HEK293T (cell line): ENCODE measurements around the gene ATF3.

Source experiments
- CTCF ChIA-PET: fragments of 350-600 bp; formaldehyde crosslinking; extraction: SDS; loops from one replicate; lab custom pipeline; 2021; ENCODE audit warnings: antibody characterized with exemption, inconsistent platforms; lab: Yijun Ruan, JAX
- POLR2A ChIA-PET: fragments of 350-600 bp; formaldehyde crosslinking; extraction: SDS; loops from one replicate; lab custom pipeline; 2020; ENCODE audit warnings: antibody characterized with exemption, inconsistent platforms; lab: Yijun Ruan, JAX
- DNase-seq: peaks from one replicate; pipeline ENCODE4 v3.0.0; 2012; ENCODE audit warnings: mixed read lengths; ENCODE audit errors: extremely low spot score
- ARNT ChIP-seq: fragments of 450-650 bp; IDR thresholded peaks from 2 replicates; pipeline ENCODE4 v1.6.1; 2017; ENCODE audit warnings: mild to moderate bottlenecking
- BHLHE40 ChIP-seq: fragments of 450-650 bp; IDR thresholded peaks from 2 replicates; pipeline ENCODE4 v1.6.1; 2016; ENCODE audit warnings: mild to moderate bottlenecking, moderate library complexity, borderline replicate concordance
- CTBP1 ChIP-seq: fragments of 450-650 bp; IDR thresholded peaks from 2 replicates; pipeline ENCODE4 v1.6.1; 2016; ENCODE audit warnings: borderline replicate concordance
- ELF4 ChIP-seq: fragments of 450-650 bp; IDR thresholded peaks from 2 replicates; pipeline ENCODE4 v1.6.1; 2017; ENCODE audit warnings: antibody characterized with exemption
- FOXA1 ChIP-seq: fragments of 450-650 bp; IDR thresholded peaks from 2 replicates; pipeline ENCODE4 v1.6.1; 2016; ENCODE audit warnings: mild to moderate bottlenecking
- FOXK2 ChIP-seq: fragments of 450-650 bp; IDR thresholded peaks from 2 replicates; pipeline ENCODE4 v1.6.1; 2016; ENCODE audit warnings: mild to moderate bottlenecking
- FOXM1 ChIP-seq: fragments of 450-650 bp; IDR thresholded peaks from 2 replicates; pipeline ENCODE4 v1.6.1; 2017; ENCODE audit warnings: mild to moderate bottlenecking, borderline replicate concordance
- HDGF ChIP-seq: fragments of 450-650 bp; IDR thresholded peaks from 2 replicates; pipeline ENCODE4 v1.6.1; 2017; ENCODE audit warnings: antibody characterized with exemption, borderline replicate concordance
- L3MBTL2 ChIP-seq: fragments of 450-650 bp; conservative IDR thresholded peaks from 2 replicates; pipeline ENCODE4 v1.6.1; 2016; ENCODE audit warnings: mild to moderate bottlenecking
- LEF1 ChIP-seq: fragments of 450-650 bp; IDR thresholded peaks from 2 replicates; pipeline ENCODE4 v1.6.1; 2017; ENCODE audit warnings: mild to moderate bottlenecking, borderline replicate concordance
- NFRKB ChIP-seq: fragments of 450-650 bp; IDR thresholded peaks from 2 replicates; pipeline ENCODE4 v1.6.1; 2016; ENCODE audit warnings: mild to moderate bottlenecking, moderate library complexity
- SP1 ChIP-seq: fragments of 450-650 bp; IDR thresholded peaks from 2 replicates; pipeline ENCODE4 v1.6.1; 2017
- SUZ12 ChIP-seq: fragments of 450-650 bp; IDR thresholded peaks from 2 replicates; pipeline ENCODE4 v1.6.1; 2016; ENCODE audit warnings: mild to moderate bottlenecking
- TARDBP ChIP-seq: fragments of 450-650 bp; IDR thresholded peaks from 2 replicates; pipeline ENCODE4 v1.6.1; 2016
- ZNF384 ChIP-seq: fragments of 450-650 bp; IDR thresholded peaks from 2 replicates; pipeline ENCODE4 v1.6.1; 2016
- TF ChIP-seq, protein P1 (sequence below): fragments of 450-650 bp; IDR thresholded peaks from 2 replicates; pipeline ENCODE4 v1.6.1; 2016

The ATF3 gene

GRCh38 chr1:212595787-212596714 is 12.5 kb upstream of the ATF3 start:
- no peak for TF ChIP-seq ELF4
- TF ChIP-seq FOXM1, result no peak
- no peak for TF ChIP-seq HDGF
- no peak for TF ChIP-seq BHLHE40
- no peak for TF ChIP-seq SUZ12
- TF ChIP-seq LEF1, result no peak
- TF ChIP-seq ZNF384, result no peak
- TF ChIP-seq SP1, result no peak
- TF ChIP-seq NFRKB, result no peak
- no peak for TF ChIP-seq L3MBTL2
- peak; percentile 64; the same call in 1 of the 2 replicates for TF ChIP-seq CTBP1
- TF ChIP-seq ARNT, result peak; percentile 69; the same call in 1 of the 2 replicates
- CTCF ChIA-PET, result interaction anchor here (0.9 to 1.6 kb wide), 3 partner anchors 7 to 119 kb away, joined by 4 to 7 read pairs (median 4); no protein-coding TSS in a partner anchor

DNA sequence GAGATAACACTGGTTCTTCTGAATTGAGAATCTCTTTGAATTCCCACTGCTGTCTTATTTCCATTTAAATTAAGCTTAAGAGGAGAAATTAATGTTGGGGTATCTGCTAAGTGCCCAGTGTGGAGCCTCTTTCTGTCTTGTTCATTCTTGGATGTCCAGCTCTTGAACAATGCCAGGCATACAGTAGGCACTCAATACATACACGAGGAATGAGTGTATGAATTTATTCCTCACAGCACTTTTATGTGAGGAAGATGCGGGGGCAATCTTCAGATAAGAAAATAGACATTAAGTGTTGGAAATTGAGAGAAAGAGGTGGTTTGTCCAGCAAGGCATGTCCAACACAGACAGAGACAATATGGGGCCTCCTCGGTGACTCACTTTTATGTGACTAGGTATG is 11.8 kb upstream of the ATF3 start:
- ChIA-PET POLR2A (interaction anchor here (1.0 to 2.1 kb wide), 8 partner anchors 10 to 195 kb away, joined by 3 to 39 read pairs (median 4); partner anchors contain the start of genes ATF3, NSL1 and TATDN3), CTCF (interaction anchor here (0.9 to 1.6 kb wide), 4 partner anchors 8 to 120 kb away, joined by 4 to 7 read pairs (median 4); no protein-coding TSS in a partner anchor)
- TF ChIP-seq, protein P1, sequence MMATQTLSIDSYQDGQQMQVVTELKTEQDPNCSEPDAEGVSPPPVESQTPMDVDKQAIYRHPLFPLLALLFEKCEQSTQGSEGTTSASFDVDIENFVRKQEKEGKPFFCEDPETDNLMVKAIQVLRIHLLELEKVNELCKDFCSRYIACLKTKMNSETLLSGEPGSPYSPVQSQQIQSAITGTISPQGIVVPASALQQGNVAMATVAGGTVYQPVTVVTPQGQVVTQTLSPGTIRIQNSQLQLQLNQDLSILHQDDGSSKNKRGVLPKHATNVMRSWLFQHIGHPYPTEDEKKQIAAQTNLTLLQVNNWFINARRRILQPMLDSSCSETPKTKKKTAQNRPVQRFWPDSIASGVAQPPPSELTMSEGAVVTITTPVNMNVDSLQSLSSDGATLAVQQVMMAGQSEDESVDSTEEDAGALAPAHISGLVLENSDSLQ, result no peak
- TF ChIP-seq CTBP1, result no peak
- TF ChIP-seq ZNF384, result no peak
- no peak for TF ChIP-seq SP1
- no peak for TF ChIP-seq HDGF
- no peak for TF ChIP-seq LEF1
- no peak for TF ChIP-seq FOXA1
- TF ChIP-seq NFRKB, result no peak
- TF ChIP-seq FOXK2, result no peak
- TF ChIP-seq L3MBTL2, result no peak
- no peak for DNase-seq

More at GRCh38 chr1:212595787-212596714, 12.5 kb upstream of the ATF3 start:
- POLR2A ChIA-PET, result interaction anchor here (1.0 to 2.8 kb wide), 7 partner anchors 9 to 196 kb away, joined by 3 to 39 read pairs (median 5); partner anchors contain the start of genes ATF3, NSL1 and TATDN3
- peak; percentile 74 for DNase-seq

GRCh38 chr1:212597487-212597886 is 11.1 kb upstream of the ATF3 start:
- ChIA-PET POLR2A (interaction anchor here (1.0 to 2.1 kb wide), 7 partner anchors 9 to 194 kb away, joined by 3 to 39 read pairs (median 4); partner anchors contain the start of genes ATF3, NSL1 and TATDN3), CTCF (interaction anchor here (0.9 to 1.6 kb wide), 4 partner anchors 9 to 120 kb away, joined by 4 to 7 read pairs (median 4); no protein-coding TSS in a partner anchor)
- DNase-seq, result no peak
- TF ChIP-seq NFRKB (no peak), ELF4 (no peak), BHLHE40 (no peak), SUZ12 (no peak), CTBP1 (no peak), SP1 (no peak), L3MBTL2 (no peak), LEF1 (no peak), TARDBP (no peak), FOXA1 (no peak), ZNF384 (no peak), ARNT (no peak), FOXM1 (no peak), HDGF (no peak), FOXK2 (no peak)
- TF ChIP-seq, protein P1, result no peak

DNA sequence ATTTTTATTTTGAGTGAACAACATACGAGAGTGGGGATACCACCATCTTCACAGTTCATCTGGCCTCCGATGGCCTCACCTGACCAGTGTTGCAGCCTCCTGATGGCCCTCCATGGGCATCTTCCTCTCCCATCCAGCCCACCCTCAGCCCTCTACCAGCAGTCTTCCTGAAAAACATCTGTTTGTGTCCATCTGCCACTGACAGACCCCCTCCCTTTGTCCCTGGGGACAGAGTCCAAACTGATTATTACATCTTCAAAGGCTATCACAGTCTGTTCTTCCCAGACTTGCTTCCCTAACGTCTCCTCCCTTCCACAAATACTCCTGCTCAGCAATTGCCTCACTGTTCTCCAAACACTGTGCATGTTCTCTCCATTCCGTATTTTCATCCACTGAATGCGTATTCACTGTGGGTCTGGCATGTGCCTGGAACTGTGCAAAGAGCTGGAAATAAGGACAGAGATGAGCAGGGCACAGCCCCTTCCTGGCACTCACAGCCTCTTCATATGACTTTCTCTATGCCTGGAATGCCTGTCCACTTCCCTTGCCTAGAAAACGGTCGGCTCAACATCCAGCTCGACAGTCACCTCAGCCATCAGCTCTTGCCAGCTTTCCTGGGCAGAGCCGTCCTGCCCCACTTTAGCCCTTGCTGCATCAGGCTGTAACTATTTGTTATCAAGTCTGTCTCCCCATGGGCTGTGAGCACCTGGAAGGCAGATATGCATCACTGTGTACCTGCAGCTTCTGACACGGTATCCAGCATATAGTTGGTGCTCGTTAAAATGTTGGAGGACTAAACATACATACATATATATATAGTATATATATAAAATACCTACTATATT is 8.3 kb upstream of the ATF3 start:
- CTCF ChIA-PET, result interaction anchor here (1.4 to 1.5 kb wide), 2 partner anchors 65 to 144 kb away, joined by 3 to 4 read pairs; no protein-coding TSS in a partner anchor
- POLR2A ChIA-PET, result interaction anchor here (0.6 to 2.6 kb wide), 2 partner anchors 8 to 9 kb away, joined by 3 to 12 read pairs; partner anchors contain the start of gene ATF3

More for the DNA sequence above, 8.3 kb upstream of the ATF3 start:
- no peak for DNase-seq
- TF ChIP-seq FOXM1 (no peak), CTBP1 (no peak), NFRKB (no peak), FOXK2 (no peak), BHLHE40 (no peak), SP1 (no peak), LEF1 (no peak), ZNF384 (no peak), FOXA1 (no peak)
- TF ChIP-seq, protein P1, result no peak
